ENCODE measurements around the gene GPR152. TPM values are rescaled to one million over a fixed set of nuclear protein-coding genes. Genes with fewer than 3 reads are reported as not detected.

The GPR152 gene
- total and polyA plus RNA-seq, 4 experiments from 2014 or later = 0.35 to 1.7 TPM; not detected in 2

DNA sequence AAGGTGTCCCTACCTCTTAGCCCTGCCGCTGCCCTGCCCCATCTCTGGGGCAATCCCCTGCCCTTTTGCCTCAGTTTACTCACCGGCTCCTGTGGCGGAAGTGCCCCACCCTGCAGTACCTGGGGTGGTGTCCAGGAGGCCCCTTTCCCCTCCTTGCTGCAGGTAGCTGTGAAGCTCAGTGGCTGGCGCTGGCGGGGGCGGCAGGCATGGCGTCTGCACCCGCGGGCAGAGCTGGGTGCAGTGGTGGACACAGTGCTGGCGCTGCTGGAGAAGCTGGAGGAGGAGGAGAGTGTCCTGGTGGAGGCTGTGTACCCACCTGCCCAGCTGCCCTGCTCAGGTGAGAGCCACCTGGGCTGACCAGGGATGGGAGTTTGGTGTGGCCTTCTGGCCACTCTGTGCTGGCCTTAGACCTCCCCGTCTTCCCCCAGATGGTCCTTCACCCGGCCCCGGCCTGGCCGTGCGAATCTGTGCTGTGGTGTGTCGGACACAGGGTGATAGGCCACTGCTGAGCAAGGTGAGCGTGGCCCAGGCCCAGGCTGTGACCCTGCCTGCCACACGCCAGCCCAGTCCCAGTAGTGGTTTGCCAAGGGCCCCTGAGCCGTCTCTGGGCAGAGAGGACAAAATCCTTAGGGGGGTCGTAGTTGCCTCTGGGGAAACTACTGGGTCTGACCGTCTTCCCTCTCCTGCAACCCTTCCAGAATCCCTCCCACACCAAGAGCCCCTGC is 33.0 kb downstream of the GPR152 start:
- intact Hi-C loops (cut with micrococcal nuclease) = no loop called here
- H3K27me3 ChIP-seq (ENCODE audit: insufficient read depth, low read length) = no peaks in the 10 kb centered on the region
- peak overlapping the region in 1 of 2 donors; percentile 24 for H3K4me3 ChIP-seq (ENCODE audit: low read length in 2 of 2)
- no peak for DNase-seq
- CTCF ChIA-PET (ENCODE audit: partially characterized antibody) = interaction anchor here (1.3 to 6.4 kb wide), 6 partner anchors 10 to 49 kb away, joined by 3 to 63 read pairs (median 6); partner anchors contain the start of genes PPP1CA, TBC1D10C and TMEM134
- Mint-ChIP-seq H3K4me1 (peaks cover 29 to 65% (median 48%) of the 10 kb centered on the region in 4 donors), H3K36me3 (no peaks in the 10 kb centered on the region), H3K27me3 (no peaks in the 10 kb centered on the region), H3K4me3 (peak overlapping the region; percentile 48 to 88 (median 86)), H3K27ac (peak overlapping the region; percentile 52 to 92 (median 87)), H3K9me3 (no peaks in the 10 kb centered on the region)
- no peaks in the 10 kb centered on the region for H3K36me3 ChIP-seq (ENCODE audit: insufficient read depth, low read length)
- H3K4me1 ChIP-seq (ENCODE audit: insufficient read depth, low read length) = peaks cover 63% of the 10 kb centered on the region
- H3K9me3 ChIP-seq (ENCODE audit: control insufficient read depth in 1 of 2, low read length in 2 of 2) = no peaks in the 10 kb centered on the region
- peak overlapping the region; percentile 32 for H3K27ac ChIP-seq (ENCODE audit: low read depth, low read length)
- POLR2A ChIA-PET (ENCODE audit: partially characterized antibody) = interaction anchor here (0.6 to 31.8 kb wide), 19 partner anchors 8 to 86 kb away, joined by 3 to 2262 read pairs (median 10); partner anchors contain the start of genes AIP, CORO1B, PITPNM1 and POLD4

DNA sequence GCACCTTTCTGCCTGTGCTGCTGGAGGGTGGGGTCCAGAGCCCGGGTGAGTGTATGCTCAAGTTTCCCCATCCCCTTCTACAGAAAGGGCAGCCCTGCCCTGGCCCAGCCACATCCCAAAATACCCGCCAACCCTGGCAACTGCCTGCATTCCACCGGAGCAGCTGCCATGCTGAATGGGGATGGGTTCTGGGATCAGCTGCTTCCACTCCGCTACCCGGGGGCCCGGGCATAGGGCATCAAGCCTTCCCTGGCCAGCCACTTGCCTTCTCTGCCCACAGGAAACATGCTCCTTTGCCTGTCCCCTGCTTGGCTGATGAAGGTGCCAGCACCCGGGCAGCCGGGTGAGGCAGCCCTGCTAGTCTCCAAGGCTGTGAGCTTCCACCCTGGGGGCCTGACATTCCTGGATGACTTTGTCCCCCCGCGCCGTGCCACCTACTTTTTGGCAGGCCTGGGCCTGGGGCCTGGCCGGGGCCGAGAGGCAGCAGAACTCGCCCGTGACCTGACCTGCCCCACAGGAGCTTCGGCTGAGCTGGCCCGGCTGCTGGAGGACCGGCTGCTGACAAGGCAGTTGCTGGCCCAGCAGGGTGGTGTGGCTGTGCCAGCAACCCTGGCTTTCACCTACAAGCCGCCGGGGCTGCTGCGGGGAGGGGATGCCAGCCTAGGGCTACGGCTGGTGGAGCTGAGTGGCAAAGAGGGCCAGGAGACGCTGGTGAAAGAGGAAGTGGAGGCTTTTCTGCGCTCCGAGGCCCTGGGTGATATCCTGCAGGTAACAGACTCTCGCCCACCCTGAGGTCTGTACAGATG is 33.9 kb downstream of the GPR152 start:
- Histone ChIP-seq H3K27ac (ENCODE audit: low read depth, low read length) (peak overlapping the region; percentile 32), H3K4me3 (ENCODE audit: low read length in 2 of 2) (peak overlapping the region in 1 of 2 donors; percentile 24), H3K9me3 (ENCODE audit: control insufficient read depth in 1 of 2, low read length in 2 of 2) (no peaks in the 10 kb centered on the region), H3K36me3 (ENCODE audit: insufficient read depth, low read length) (no peaks in the 10 kb centered on the region), H3K4me1 (ENCODE audit: insufficient read depth, low read length) (peaks cover 67% of the 10 kb centered on the region), H3K27me3 (ENCODE audit: insufficient read depth, low read length) (no peaks in the 10 kb centered on the region)
- no peaks in the 10 kb centered on the region for H3K9me3 Mint-ChIP-seq
- POLR2A ChIA-PET (ENCODE audit: partially characterized antibody) = interaction anchor here (0.6 to 31.8 kb wide), 10 partner anchors 13 to 144 kb away, joined by 3 to 2262 read pairs (median 12); partner anchors contain the start of genes AIP, CDK2AP2, POLD4 and PPP1CA
- peaks cover 29 to 68% (median 49%) of the 10 kb centered on the region in 4 donors for H3K4me1 Mint-ChIP-seq
- intact Hi-C loops (cut with micrococcal nuclease) = no loop called here
- peak in 3 of 5 donors; percentile 44 to 65 (median 45) for DNase-seq
- peak overlapping the region; percentile 31 to 92 (median 79) for H3K27ac Mint-ChIP-seq
- peak overlapping the region; percentile 48 to 87 (median 84) for H3K4me3 Mint-ChIP-seq
- CTCF ChIA-PET (ENCODE audit: partially characterized antibody) = interaction anchor here (1.3 to 6.4 kb wide), 4 partner anchors 10 to 62 kb away, joined by 3 to 63 read pairs (median 6); partner anchors contain the start of genes PPP1CA and TBC1D10C
- no peaks in the 10 kb centered on the region for H3K36me3 Mint-ChIP-seq
- H3K27me3 Mint-ChIP-seq = no peaks in the 10 kb centered on the region

DNA sequence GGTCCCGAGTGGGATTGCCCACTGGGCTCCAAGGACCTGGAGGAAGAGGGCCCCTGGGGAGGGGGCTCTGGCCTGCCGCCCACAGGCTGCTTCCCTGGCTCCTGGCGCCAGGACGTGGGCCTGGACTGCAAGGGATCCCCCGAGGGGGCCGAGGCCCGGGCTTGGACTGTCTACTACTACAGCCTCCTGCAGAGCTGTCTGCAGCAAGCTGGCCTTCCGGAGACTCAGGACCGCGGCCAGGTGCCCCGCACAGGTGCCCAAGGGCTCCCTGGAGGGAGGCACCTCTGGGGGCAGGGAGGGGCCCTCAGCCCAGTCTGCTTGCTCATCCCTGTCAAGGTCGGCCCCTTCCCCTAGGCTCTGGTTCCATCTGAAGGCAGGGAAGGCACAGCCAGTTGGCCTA is 35.1 kb downstream of the GPR152 start:
- CTCF ChIA-PET (ENCODE audit: partially characterized antibody) = interaction anchor here (0.9 to 6.4 kb wide), 6 partner anchors 10 to 61 kb away, joined by 3 to 63 read pairs (median 5); partner anchors contain the start of genes PPP1CA, PTPRCAP and TBC1D10C
- peak overlapping the region; percentile 53 for H3K27ac ChIP-seq (ENCODE audit: low read depth, low read length)
- intact Hi-C loops (cut with micrococcal nuclease) = loop anchor here (1.0 to 2.0 kb wide), 4 partner anchors 8 to 51 kb away; partner anchors contain the start of genes RPS6KB2 and TMEM134
- Mint-ChIP-seq H3K27ac (peak overlapping the region; percentile 76 to 92 (median 79)), H3K36me3 (no peaks in the 10 kb centered on the region), H3K4me1 (peaks cover 33 to 73% (median 55%) of the 10 kb centered on the region in 4 donors), H3K9me3 (peaks cover 0 to 2% (median 0%) of the 10 kb centered on the region in 8 donors), H3K4me3 (peak overlapping the region in 6 of 8 donors; percentile 10 to 98 (median 68)), H3K27me3 (no peaks in the 10 kb centered on the region)
- no peaks in the 10 kb centered on the region for H3K27me3 ChIP-seq (ENCODE audit: insufficient read depth, low read length)
- H3K9me3 ChIP-seq (ENCODE audit: control insufficient read depth in 1 of 2, low read length in 2 of 2) = no peaks in the 10 kb centered on the region
- H3K36me3 ChIP-seq (ENCODE audit: insufficient read depth, low read length) = no peaks in the 10 kb centered on the region
- peak overlapping the region in 1 of 2 donors; percentile 3 for H3K4me3 ChIP-seq (ENCODE audit: low read length in 2 of 2)
- POLR2A ChIA-PET (ENCODE audit: partially characterized antibody) = interaction anchor here (0.8 to 31.8 kb wide), 14 partner anchors 14 to 146 kb away, joined by 3 to 2262 read pairs (median 4); partner anchors contain the start of genes AIP, CDK2AP2, CORO1B and POLD4
- no peak for DNase-seq
- H3K4me1 ChIP-seq (ENCODE audit: insufficient read depth, low read length) = peaks cover 80% of the 10 kb centered on the region

DNA sequence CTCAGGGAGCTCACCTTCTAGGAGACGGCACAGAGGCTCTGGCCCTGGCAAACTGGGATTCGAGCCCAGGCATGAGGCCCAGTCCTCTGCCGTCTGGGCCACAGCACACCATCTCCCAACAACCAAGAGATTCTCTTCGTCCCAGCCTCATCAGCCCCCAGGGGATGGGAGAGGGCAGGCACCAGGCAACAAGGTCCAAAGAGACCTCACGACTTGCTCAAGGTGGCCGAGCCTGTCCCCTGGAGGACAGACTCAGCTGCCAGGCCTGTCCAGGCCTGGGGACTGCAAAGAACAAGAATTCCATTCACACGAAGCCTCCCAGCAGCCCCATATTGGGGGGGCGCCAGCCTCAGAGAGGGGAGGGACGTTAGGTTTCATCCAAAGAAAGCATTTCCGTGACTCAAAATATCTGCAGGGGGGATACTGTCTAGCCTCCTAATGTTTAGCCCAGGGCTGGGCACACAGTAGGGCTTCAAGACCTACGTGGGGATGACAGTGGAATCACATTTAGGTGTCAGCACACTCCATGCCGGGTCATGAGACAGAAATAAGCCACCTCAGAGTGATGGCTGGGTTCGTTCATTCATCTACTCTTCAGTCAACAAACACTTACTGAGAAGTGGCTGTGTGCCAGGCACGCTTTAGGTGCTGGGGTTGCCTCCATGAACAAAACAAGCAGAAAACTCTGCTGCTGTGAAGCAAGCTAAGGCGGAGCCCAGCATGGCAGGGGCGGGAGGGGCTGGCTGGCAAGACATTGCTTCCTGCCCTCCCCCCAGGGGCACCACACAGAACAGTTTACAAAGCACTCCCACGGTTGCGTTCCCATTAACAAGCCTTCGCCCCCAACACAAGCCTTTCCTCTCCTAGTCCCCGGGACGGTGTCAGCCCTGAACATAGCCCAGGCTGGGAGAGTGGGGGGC is 35.9 kb downstream of the GPR152 start:
- Mint-ChIP-seq H3K36me3 (no peaks in the 10 kb centered on the region), H3K4me3 (peak overlapping the region; percentile 78 to 98 (median 87)), H3K9me3 (peaks cover 0 to 2% (median 0%) of the 10 kb centered on the region in 8 donors), H3K27ac (peak overlapping the region; percentile 92 to 98 (median 97)), H3K4me1 (peaks cover 37 to 81% (median 63%) of the 10 kb centered on the region in 4 donors), H3K27me3 (no peaks in the 10 kb centered on the region)
- ChIA-PET POLR2A (ENCODE audit: partially characterized antibody) (interaction anchor here (0.8 to 31.8 kb wide), 14 partner anchors 15 to 145 kb away, joined by 3 to 2262 read pairs (median 4); partner anchors contain the start of genes AIP, CDK2AP2, CORO1B and POLD4), CTCF (ENCODE audit: partially characterized antibody) (interaction anchor here (0.6 to 6.4 kb wide), 6 partner anchors 9 to 52 kb away, joined by 3 to 63 read pairs (median 4); partner anchors contain the start of genes PPP1CA, PTPRCAP, TBC1D10C and TMEM134)
- peak overlapping the region; percentile 53 for H3K27ac ChIP-seq (ENCODE audit: low read depth, low read length)
- peak overlapping the region in 1 of 2 donors; percentile 15 for H3K4me3 ChIP-seq (ENCODE audit: low read length in 2 of 2)
- peak; percentile 82 to 95 (median 89) for DNase-seq
- peaks cover 87% of the 10 kb centered on the region for H3K4me1 ChIP-seq (ENCODE audit: insufficient read depth, low read length)
- intact Hi-C loops (cut with micrococcal nuclease) = loop anchor here (1.0 to 2.0 kb wide), 4 partner anchors 7 to 52 kb away; partner anchors contain the start of genes RPS6KB2 and TMEM134
- H3K36me3 ChIP-seq (ENCODE audit: insufficient read depth, low read length) = no peaks in the 10 kb centered on the region
- no peaks in the 10 kb centered on the region for H3K9me3 ChIP-seq (ENCODE audit: control insufficient read depth in 1 of 2, low read length in 2 of 2)
- no peaks in the 10 kb centered on the region for H3K27me3 ChIP-seq (ENCODE audit: insufficient read depth, low read length)

DNA sequence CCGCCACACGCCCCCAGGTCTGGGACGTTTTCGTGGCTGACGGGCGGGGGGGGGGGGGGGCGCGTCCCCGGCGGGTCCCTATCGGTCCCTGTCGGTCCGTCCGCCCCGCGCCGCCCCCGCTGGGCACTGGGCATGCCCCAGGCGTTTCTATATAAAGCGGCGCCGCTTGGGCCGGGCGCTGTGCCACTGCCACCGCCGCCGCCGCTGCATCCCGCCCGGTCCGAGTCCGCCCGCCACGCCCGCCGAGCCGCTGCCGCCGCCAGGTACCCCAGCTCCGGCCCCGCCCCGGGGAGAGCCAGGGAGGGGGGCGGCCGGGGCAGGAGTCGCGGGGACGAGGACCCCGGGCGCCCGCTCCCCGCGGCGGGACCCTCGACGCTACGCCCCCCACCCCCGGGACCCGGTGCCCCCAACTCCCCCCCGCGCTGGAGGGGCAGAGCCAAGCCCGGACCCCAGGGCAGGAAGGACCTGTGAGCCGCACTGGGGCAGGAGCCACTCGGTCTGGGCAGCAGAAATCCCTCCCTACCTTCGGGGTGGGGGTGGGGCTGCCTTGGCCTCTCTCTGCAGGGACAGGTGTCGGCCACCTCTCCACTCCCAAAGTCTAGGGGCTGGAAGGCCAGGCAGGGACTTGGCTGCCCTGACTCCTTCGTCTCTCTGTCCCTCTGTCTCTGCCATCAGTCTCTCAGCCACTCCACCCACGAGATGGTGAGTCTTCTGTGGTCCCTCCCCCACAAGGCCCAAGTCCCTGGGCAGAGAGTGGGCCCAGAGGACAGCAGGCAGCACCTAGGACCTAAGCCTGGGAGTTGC is 36.8 kb downstream of the GPR152 start, which contains the start of gene CARNS1:
Gene CARNS1, plus strand, starts transcription at position 178 of the 804 bp plus-strand sequence. Its CDS starts 522 bp downstream, at position 700.
- Histone ChIP-seq H3K4me1 (ENCODE audit: insufficient read depth, low read length) (peaks cover 91% of the 10 kb centered on the region), H3K27me3 (ENCODE audit: insufficient read depth, low read length) (no peaks in the 10 kb centered on the region), H3K4me3 (ENCODE audit: low read length in 2 of 2) (peak within 1 kb of the TSS in 1 of 2 donors; percentile 15), H3K27ac (ENCODE audit: low read depth, low read length) (peak within 1 kb of the TSS; percentile 53), H3K36me3 (ENCODE audit: insufficient read depth, low read length) (no peaks in the 10 kb centered on the region), H3K9me3 (ENCODE audit: control insufficient read depth in 1 of 2, low read length in 2 of 2) (no peaks in the 10 kb centered on the region)
- Mint-ChIP-seq H3K36me3 (no peaks in the 10 kb centered on the region), H3K9me3 (peaks cover 0 to 2% (median 0%) of the 10 kb centered on the region in 8 donors), H3K4me1 (peaks cover 39 to 84% (median 66%) of the 10 kb centered on the region in 4 donors), H3K4me3 (peak within 1 kb of the TSS; percentile 82 to 98 (median 87)), H3K27ac (peak within 1 kb of the TSS; percentile 92 to 98 (median 97)), H3K27me3 (no peaks in the 10 kb centered on the region)
- ChIA-PET POLR2A (ENCODE audit: partially characterized antibody) (interaction anchor here (1.2 to 31.8 kb wide), 7 partner anchors 16 to 53 kb away, joined by 3 to 2262 read pairs (median 13); partner anchors contain the start of genes CORO1B, PPP1CA, PTPRCAP and RAD9A), CTCF (ENCODE audit: partially characterized antibody) (interaction anchor here (0.6 to 6.4 kb wide), 5 partner anchors 12 to 53 kb away, joined by 3 to 63 read pairs (median 5); partner anchors contain the start of genes PPP1CA, PTPRCAP, TBC1D10C and TMEM134)
- DNase-seq = no peak
- intact Hi-C loops (cut with micrococcal nuclease) = loop anchor here (2.0 kb wide), 1 partner anchor 53 kb away; the partner anchor contains the start of gene TMEM134

Measured in CD4-positive, alpha-beta memory T cell (primary cell).